K562 (cell line): ENCODE measurements around the gene ARPP21. TPM values are rescaled to one million over a fixed set of nuclear protein-coding genes. Genes with fewer than 3 reads are reported as not detected.

Experiments used
- ATAC-seq: fragments of 200-7000 bp; cut with Tn5 transposase; 3 replicates; pipeline ENCODE4 v1.9.1; 2020; ENCODE audit warnings: moderate library complexity
- BruUV-seq: library from RNA; stranded (reverse); fragments of 400-500 nt; replicated peaks from 2 replicates; lab custom pipeline; 2021; lab: Mats Ljungman, UMichigan
- CTCF ChIA-PET: fragments of 300-600 bp; formaldehyde crosslinking; extraction: SDS; loops from one replicate; lab custom pipeline; 2021; ENCODE audit warnings: low intra/inter-chr PET ratio; lab: Yijun Ruan, JAX
- POLR2A ChIA-PET: fragments of 300-600, 350-650 bp; sonication (Branson Sonifier 250); formaldehyde crosslinking; extraction: SDS; loops from one replicate; lab custom pipeline; 2021; ENCODE audit warnings: antibody characterized with exemption, inconsistent platforms; lab: Yijun Ruan, JAX
- DNase-seq, 4 experiments: peaks; one replicate each; pipeline versions ENCODE4 v3.0.0 to v3.0.0-alpha.2; 2011 to 2018; ENCODE audit warnings: low spot score in 3 of 4, mixed read lengths in 3 of 4; ENCODE audit errors: extremely low read depth in 1 of 4
- FAIRE-seq: peaks from 2 replicates; lab custom pipeline; 2011; peaks lifted over from hg19 to GRCh38; lab: Jason Lieb, UNC
- H2AFZ ChIP-seq: 2 replicates; pipeline ENCODE4 v1.6.0; 2011; ENCODE audit warnings: low read depth, low read length, control low read depth, inconsistent platforms
- H3K27ac ChIP-seq: fragments of 200-600 bp; 3 replicates; pipeline ENCODE4 v1.8.0; 2011; ENCODE audit warnings: low read depth, mild to moderate bottlenecking, control low read depth, inconsistent platforms, low read length, moderate library complexity, mixed read lengths; ENCODE audit errors: extremely low read depth
- H3K27me3 ChIP-seq, 2 experiments: fragments of 300-600 bp in 1 of 2; 2 replicates in 1 of 2; 3 replicates in 1 of 2; pipeline versions ENCODE4 v1.6.0 to v1.8.0; 2011; ENCODE audit warnings: inconsistent platforms in 2 of 2, low read length in 2 of 2, mild to moderate bottlenecking in 1 of 2, mixed read lengths in 1 of 2, moderate library complexity in 1 of 2; ENCODE audit not compliant: control insufficient read depth in 2 of 2, insufficient read depth in 2 of 2
- H3K36me3 ChIP-seq: fragments of 300-600 bp; 3 replicates; pipeline ENCODE4 v1.8.0; 2011; ENCODE audit warnings: mild to moderate bottlenecking, low read length, inconsistent platforms; ENCODE audit not compliant: control insufficient read depth, insufficient read depth
- H3K4me1 ChIP-seq, 2 experiments: fragments of 200-600 bp in 1 of 2; replicated peaks in 1 of 2; 2 replicates in 1 of 2; 3 replicates in 1 of 2; pipeline versions ENCODE4 v1.5.1 to v1.8.0; 2011; ENCODE audit warnings: inconsistent platforms in 2 of 2, low read length in 2 of 2, mild to moderate bottlenecking in 1 of 2, mixed read lengths in 1 of 2, moderate library complexity in 1 of 2; ENCODE audit not compliant: control insufficient read depth in 2 of 2, insufficient read depth in 2 of 2
- H3K4me2 ChIP-seq: 2 replicates; pipeline ENCODE4 v1.6.1; 2011; ENCODE audit warnings: low read length, control low read depth, inconsistent platforms, mixed read lengths; ENCODE audit not compliant: insufficient read depth
- H3K4me3 ChIP-seq: fragments of 200-600 bp; sonication (generic), shearing (Covaris generic); 2 replicates; pipeline ENCODE4 v1.5.1; 2016; ENCODE audit warnings: control low read depth, inconsistent platforms
- H3K79me2 ChIP-seq: fragments of 200-600 bp; 3 replicates; pipeline ENCODE4 v1.8.0; 2011; ENCODE audit warnings: low read length, inconsistent platforms; ENCODE audit not compliant: control insufficient read depth, insufficient read depth
- H3K9ac ChIP-seq, 2 experiments: 2 replicates each; pipeline versions ENCODE4 v1.6.0 to v1.6.1; 2011; ENCODE audit warnings: low read depth in 2 of 2, low read length in 2 of 2, control low read depth in 1 of 2, inconsistent platforms in 1 of 2, mild to moderate bottlenecking in 1 of 2, mixed read lengths in 1 of 2; ENCODE audit not compliant: insufficient read depth in 1 of 2
- H3K9me1 ChIP-seq: one replicate; pipeline ENCODE4 v1.6.0; 2011; ENCODE audit warnings: inconsistent platforms, mild to moderate bottlenecking, low read length, moderate library complexity; ENCODE audit not compliant: control insufficient read depth, insufficient read depth
- H3K9me3 ChIP-seq: replicated peaks from 2 replicates; pipeline ENCODE4 v1.5.1; 2011; ENCODE audit warnings: low read depth, low read length, inconsistent platforms; ENCODE audit not compliant: control insufficient read depth, insufficient read depth
- H4K20me1 ChIP-seq: replicated peaks from 2 replicates; pipeline ENCODE4 v1.6.1; 2011; ENCODE audit warnings: low read length, inconsistent platforms, mixed read lengths; ENCODE audit not compliant: control insufficient read depth, insufficient read depth
- ARID3B ChIP-seq: fragments of 250-450 bp; sonication (Bioruptor Pico); IDR thresholded peaks from 2 replicates; pipeline ENCODE4 v1.4.0; 2020; ENCODE audit warnings: borderline replicate concordance
- E2F4 ChIP-seq: sonication (generic); formaldehyde crosslinking; IDR thresholded peaks from 2 replicates; pipeline ENCODE4 v1.8.0; 2022; ENCODE audit warnings: mild to moderate bottlenecking, low read depth, missing genetic modification reagents
- EP400 ChIP-seq: fragments of 450-650 bp; IDR thresholded peaks from 2 replicates; pipeline ENCODE4 v1.6.1; 2017; ENCODE audit warnings: antibody characterized with exemption, mild to moderate bottlenecking, moderate library complexity
- EWSR1 ChIP-seq: fragments of 450-650 bp; IDR thresholded peaks from 2 replicates; pipeline ENCODE4 v1.6.1; 2018; ENCODE audit warnings: borderline replicate concordance, mild to moderate bottlenecking, low read depth, moderate library complexity; ENCODE audit not compliant: partially characterized antibody
- ILK ChIP-seq: fragments of 450-650 bp; IDR thresholded peaks from 2 replicates; pipeline ENCODE4 v1.6.1; 2016; ENCODE audit warnings: missing genetic modification characterization, low read depth, mild to moderate bottlenecking, missing compliant biosample characterization, moderate library complexity, borderline replicate concordance
- PHB ChIP-seq: fragments of 250-450 bp; sonication (Bioruptor Pico); IDR thresholded peaks from 2 replicates; pipeline ENCODE4 v1.5.0; 2021
- PHTF2 ChIP-seq: fragments of 250-450 bp; sonication (Bioruptor Pico); IDR thresholded peaks from 2 replicates; pipeline ENCODE4 v1.5.0; 2021; ENCODE audit warnings: mild to moderate bottlenecking
- PTBP1 ChIP-seq: fragments of 200-400 bp; formaldehyde crosslinking; IDR thresholded peaks from 2 replicates; pipeline ENCODE4 v1.6.1; 2017; ENCODE audit warnings: low read depth, low read length
- PYGO2 ChIP-seq: fragments of 450-650 bp; IDR thresholded peaks from 2 replicates; pipeline ENCODE4 v1.6.1; 2016; ENCODE audit warnings: mild to moderate bottlenecking, missing genetic modification characterization, moderate library complexity, missing compliant biosample characterization
- RBM14 ChIP-seq: fragments of 200-400 bp; formaldehyde crosslinking; IDR thresholded peaks from 2 replicates; pipeline ENCODE4 v1.6.1; 2018; ENCODE audit warnings: low read depth, mild to moderate bottlenecking, low read length, moderate library complexity, borderline replicate concordance; ENCODE audit not compliant: insufficient read depth
- RUNX1 ChIP-seq: sonication (generic); IDR thresholded peaks from 2 replicates; pipeline ENCODE4 v1.6.1; 2016; ENCODE audit warnings: antibody characterized with exemption, low read depth
- SAFB2 ChIP-seq: fragments of 200-400 bp; formaldehyde crosslinking; IDR thresholded peaks from 2 replicates; pipeline ENCODE4 v1.6.1; 2018; ENCODE audit warnings: borderline replicate concordance, low read length, low read depth, moderate library complexity; ENCODE audit not compliant: severe bottlenecking
- ZNF12 ChIP-seq: sonication (generic); formaldehyde crosslinking; IDR thresholded peaks from 2 replicates; pipeline ENCODE4 v1.4.0; 2020; ENCODE audit warnings: mild to moderate bottlenecking, missing genetic modification reagents
- ZNF174 ChIP-seq: fragments of 250-450 bp; sonication (Bioruptor Pico); IDR thresholded peaks from 2 replicates; pipeline ENCODE4 v1.4.0; 2020; ENCODE audit warnings: mild to moderate bottlenecking
- ZNF347 ChIP-seq: fragments of 450-650 bp; formaldehyde crosslinking; IDR thresholded peaks from 2 replicates; pipeline ENCODE4 v1.4.0; 2020; ENCODE audit warnings: low read depth, mild to moderate bottlenecking, moderate library complexity
- ZNF79 ChIP-seq: fragments of 250-450 bp; sonication (Bioruptor Pico); IDR thresholded peaks from 2 replicates; pipeline ENCODE4 v1.4.0; 2020; ENCODE audit warnings: low read depth, mild to moderate bottlenecking, moderate library complexity
- WGBS: fragments of 100-300 bp; shearing (Covaris generic); methylation state at CpG from one replicate; pipeline ENCODE4 v1.1.6; 2016; ENCODE audit warnings: low coverage, mixed read lengths; ENCODE audit not compliant: insufficient coverage; ENCODE audit errors: missing lambda C conversion rate; 5-methylcytosine and 5-hydroxymethylcytosine counted together
- in situ Hi-C: fragments of 300-500 bp; cut with MboI; formaldehyde crosslinking; loops from 4 replicates; pipeline ENCODE4 v1.15.0; 2018; ENCODE audit warnings: inconsistent platforms, mixed read lengths
- intact Hi-C: fragments of 100-400 bp; cut with micrococcal nuclease; formaldehyde crosslinking; loops from 2 replicates; pipeline ENCODE4 v1.14.2; 2022
- polyA plus RNA-seq, 8 experiments: library from polyadenylated mRNA; depleted of rRNA in 4 of 8; stranded (reverse) in 5 of 8; unstranded in 3 of 8; fragments of >200 nt; fragmentation: Nextera tagmentation in 2 of 8; fragmentation: Illumina TruSeq in 1 of 8; extraction: Ambion mirVana in 2 of 8; extraction: Trizol in 1 of 8; gene quantifications; 2 replicates each; pipeline versions ENCODE4 v1.2.1 to v1.2.3, GENCODE V29; 2011 to 2014; ENCODE audit warnings: inconsistent platforms in 1 of 8, missing spikeins in 1 of 8
- total RNA-seq, 7 experiments: library from RNA; depleted of rRNA in 6 of 7; stranded (reverse); fragments of >200 nt in 6 of 7; fragmentation: Illumina TruSeq in 2 of 7; extraction: Trizol in 2 of 7; gene quantifications; 2 replicates each; pipeline versions ENCODE4 v1.2.1 to v1.2.3, GENCODE V29; 2011 to 2021; ENCODE audit warnings: low replicate concordance in 1 of 7

Gene ARPP21
- total and polyA plus RNA-seq, 9 of the 15 experiments (the other 6 are each of a cell fraction or from before 2014, with no cell fraction given): not detected

GRCh38 chr3:35674451-35675109 lies 35.3 kb downstream of the ARPP21 start:
- Histone ChIP-seq H4K20me1 (no peaks in the 10 kb centered on the region), H3K4me2 (no peak overlapping the region), H3K9me3 (peaks cover 2% of the 10 kb centered on the region; the same call in 1 of the 2 replicates), H3K9me1 (no peaks in the 10 kb centered on the region), H3K4me1 (no peaks in the 10 kb centered on the region), H3K36me3 (no peaks in the 10 kb centered on the region), H3K4me3 (no peak overlapping the region), H3K9ac (no peak overlapping the region), H3K79me2 (no peaks in the 10 kb centered on the region), H2AFZ (no peak overlapping the region), H3K27ac (no peak overlapping the region), H3K27me3 (no peaks in the 10 kb centered on the region)
- POLR2A ChIA-PET: no interaction called here
- ATAC-seq: no peak
- CTCF ChIA-PET: no interaction called here
- in situ Hi-C loops: no loop called here
- no TSS peak for BruUV-seq
- no peak for TF ChIP-seq ZNF12
- no peak for TF ChIP-seq PHB (CRISPR knock-in tag)
- TF ChIP-seq ZNF174 (CRISPR knock-in tag): no peak
- TF ChIP-seq RBM14: no peak
- no peak for TF ChIP-seq PHTF2 (CRISPR knock-in tag)
- no peak for TF ChIP-seq EP400
- no peak for TF ChIP-seq SAFB2
- TF ChIP-seq E2F4 (CRISPR knock-in tag): no peak
- no peak for TF ChIP-seq ILK (tag)
- no peak for TF ChIP-seq EWSR1
- no peak for TF ChIP-seq ARID3B (CRISPR knock-in tag)
- no peak for TF ChIP-seq ZNF79
- no peak for TF ChIP-seq RUNX1
- no peak for TF ChIP-seq PYGO2 (tag)
- no peak for TF ChIP-seq ZNF347
- no peak for TF ChIP-seq PTBP1
- no peak for DNase-seq
- 0% methylated on average over 5 of the region's 5 CpGs for WGBS
- FAIRE-seq: no peak
- intact Hi-C loops: no loop called here
